ENCODE results near the gene NRG4.
"Not testable (repeated sequence)": the region's sequence is repeated elsewhere in the genome, so short reads cannot be mapped to it uniquely, and the experiment has no call there.

Gene NRG4

DNA sequence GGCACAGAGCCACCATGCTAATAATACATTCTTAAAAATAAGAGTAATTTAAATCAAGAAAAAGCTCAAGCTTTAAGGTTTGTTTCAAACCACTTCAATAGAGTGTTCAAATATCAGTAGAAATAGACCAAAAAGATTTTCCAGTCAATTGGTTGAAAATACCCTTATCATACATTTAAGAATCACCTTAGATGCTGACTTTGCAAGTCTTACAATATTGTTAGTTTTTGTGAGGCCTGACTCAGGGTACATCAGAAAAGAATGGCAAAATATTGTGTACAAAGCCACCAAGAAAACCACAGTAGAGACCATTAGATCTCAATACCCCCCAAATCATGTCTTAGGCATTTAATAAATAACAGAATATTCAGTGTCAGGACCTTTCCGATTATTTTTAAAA, 19.8 kb upstream of the NRG4 start:
- H3K4me3 ChIP-seq (replicated peaks in 1 of 2; ENCODE audit: low read depth in 2 of 2, low read length in 2 of 2) = no peak overlapping the region
- DNase-seq (ENCODE audit: low read depth in 2 of 2) = no peak
- TF ChIP-seq CTCF (IDR thresholded peaks at IDR 0.05; ENCODE audit: low read depth, low read length) = no peak

DNA sequence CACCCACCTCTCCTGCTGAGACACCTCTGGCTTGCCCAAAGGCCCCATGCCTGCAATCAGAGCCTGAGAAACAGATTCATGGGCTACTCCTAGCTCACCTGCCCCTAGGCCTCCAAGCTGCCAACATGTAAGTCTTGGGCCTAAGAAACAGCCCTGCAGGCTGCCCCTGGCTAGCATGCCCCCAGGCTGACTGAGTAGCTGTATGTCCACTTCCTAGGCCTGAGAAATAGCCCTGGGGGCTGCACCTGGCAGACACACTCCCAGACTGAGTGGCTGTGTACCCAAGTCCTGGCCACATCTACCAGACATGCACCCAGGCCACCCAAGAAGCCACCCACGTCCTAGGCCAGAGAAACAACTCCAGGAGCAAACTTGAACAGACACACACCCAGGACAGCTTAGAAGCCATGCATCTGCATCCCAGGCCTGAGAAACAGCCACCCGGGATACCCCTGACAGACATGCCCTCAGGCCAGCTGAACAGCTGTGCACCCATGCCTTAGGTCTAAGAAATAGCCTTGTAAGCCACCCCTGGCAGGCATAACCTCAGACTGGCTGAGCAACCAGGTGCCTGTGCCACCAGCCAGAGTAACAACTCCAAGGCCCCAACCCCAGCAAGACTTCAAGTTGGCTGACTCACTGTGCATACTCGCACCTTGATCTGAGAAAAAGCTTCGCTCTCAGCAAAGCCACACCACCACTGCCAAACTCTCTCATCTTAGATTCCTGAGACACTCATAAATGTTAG, 12.0 kb upstream of the NRG4 start:
- no peak overlapping the region for H3K4me3 ChIP-seq (replicated peaks in 1 of 2; ENCODE audit: low read depth in 2 of 2, low read length in 2 of 2)
- TF ChIP-seq CTCF (IDR thresholded peaks at IDR 0.05; ENCODE audit: low read depth, low read length) = no peak

DNA sequence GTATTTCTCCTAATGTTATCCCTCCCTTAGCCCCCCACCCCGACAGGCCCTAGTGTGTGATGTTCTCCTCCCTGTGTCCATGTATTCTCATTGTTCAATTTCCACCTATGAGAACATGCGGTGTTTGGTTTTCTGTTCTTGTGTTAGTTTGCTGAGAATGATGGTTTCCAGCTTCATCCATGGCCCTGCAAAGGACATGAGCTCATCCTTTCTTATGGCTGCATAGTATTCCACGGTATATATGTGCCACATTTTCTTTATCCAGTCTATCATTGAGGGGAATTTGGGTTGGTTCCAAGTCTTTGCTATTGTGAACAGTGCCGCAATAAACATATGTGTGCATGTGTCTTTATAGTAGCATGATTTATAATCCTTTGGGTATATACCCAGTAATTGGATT, 1.2 kb upstream of the NRG4 start:
- H3K4me3 ChIP-seq (replicated peaks in 1 of 2; ENCODE audit: low read depth in 2 of 2, low read length in 2 of 2); DNase-seq (ENCODE audit: low read depth in 2 of 2): not testable (repeated sequence)

More for the DNA sequence above, 12.0 kb upstream of the NRG4 start:
- no peak for DNase-seq (ENCODE audit: low read depth in 2 of 2)

- no peak for DNase-seq (ENCODE audit: low read depth in 2 of 2)
- H3K4me3 ChIP-seq (replicated peaks in 1 of 2; ENCODE audit: low read depth in 2 of 2, low read length in 2 of 2) = no peak overlapping the region
- TF ChIP-seq CTCF (IDR thresholded peaks at IDR 0.05; ENCODE audit: low read depth, low read length) = no peak
These were observed 1.6 kb downstream of the NRG4 start for GRCh38 chr15:76010613-76011012.

GRCh38 chr15:76006136-76006778, 6.0 kb downstream of the NRG4 start:
- TF ChIP-seq CTCF (IDR thresholded peaks at IDR 0.05; ENCODE audit: low read depth, low read length) = no peak
- no peak overlapping the region for H3K4me3 ChIP-seq (replicated peaks in 1 of 2; ENCODE audit: low read depth in 2 of 2, low read length in 2 of 2)

DNA sequence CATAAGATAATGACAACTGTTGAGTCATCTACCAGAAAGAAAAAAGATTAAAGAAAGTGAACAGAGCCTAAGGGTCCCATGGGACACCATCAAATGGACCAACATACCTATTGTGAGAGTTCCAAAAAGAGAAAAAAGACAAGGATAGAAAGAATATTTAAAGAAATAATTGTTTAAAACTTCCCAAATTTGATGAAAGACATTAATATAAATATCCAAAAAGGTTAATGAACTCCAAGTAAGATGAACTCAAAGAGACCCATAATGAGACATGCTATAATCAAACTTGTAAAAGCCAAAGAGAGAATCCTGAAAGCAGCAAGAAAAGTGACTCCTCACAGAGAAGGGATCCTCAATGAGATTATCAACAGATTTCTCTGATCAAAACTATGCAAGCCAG, 8.9 kb downstream of the NRG4 start:
- no peak for TF ChIP-seq CTCF (IDR thresholded peaks at IDR 0.05; ENCODE audit: low read depth, low read length)
- no peak for DNase-seq (ENCODE audit: low read depth in 2 of 2)
- H3K4me3 ChIP-seq (replicated peaks in 1 of 2; ENCODE audit: low read depth in 2 of 2, low read length in 2 of 2) = no peak overlapping the region

More at GRCh38 chr15:76006136-76006778, 6.0 kb downstream of the NRG4 start:
- peak; percentile 32 to 54 for DNase-seq (ENCODE audit: low read depth in 2 of 2)

DNA sequence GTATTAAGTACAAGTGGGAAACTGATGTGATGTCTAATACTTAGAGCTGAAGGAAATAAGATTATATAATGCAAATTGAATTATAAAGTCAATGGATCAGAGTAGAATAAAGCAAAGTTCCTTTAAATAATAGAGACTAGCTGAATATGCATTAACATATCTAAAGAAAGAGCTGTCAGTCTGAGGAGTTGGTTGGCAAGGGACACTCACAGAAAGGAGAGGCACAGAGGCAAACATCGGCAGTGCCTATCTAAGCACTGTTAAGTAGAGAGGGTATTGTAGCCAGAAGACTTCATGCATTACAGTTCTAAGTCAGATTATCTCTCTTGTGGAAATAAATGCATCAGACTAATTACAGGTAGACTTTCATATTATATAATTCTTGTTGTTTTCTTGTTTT, 16.6 kb downstream of the NRG4 start:
- no peak for DNase-seq (ENCODE audit: low read depth in 2 of 2)
- no peak for TF ChIP-seq CTCF (IDR thresholded peaks at IDR 0.05; ENCODE audit: low read depth, low read length)
- H3K4me3 ChIP-seq (replicated peaks in 1 of 2; ENCODE audit: low read depth in 2 of 2, low read length in 2 of 2) = no peak overlapping the region
